HG03575 (cell line): Measurements from ENCODE around the gene SP7.
"Not testable (repeated sequence)": the region's sequence is repeated elsewhere in the genome, so short reads cannot be mapped to it uniquely, and the experiment has no call there.

Experiments
- ATAC-seq: cut with Tn5 transposase; IDR thresholded peaks from one replicate; pipeline ENCODE4 v1.9.1; 2021; ENCODE audit not compliant: unreplicated experiment, insufficient number of reproducible peaks, low FRiP score; ENCODE audit errors: extremely low read depth

SP7 gene

DNA sequence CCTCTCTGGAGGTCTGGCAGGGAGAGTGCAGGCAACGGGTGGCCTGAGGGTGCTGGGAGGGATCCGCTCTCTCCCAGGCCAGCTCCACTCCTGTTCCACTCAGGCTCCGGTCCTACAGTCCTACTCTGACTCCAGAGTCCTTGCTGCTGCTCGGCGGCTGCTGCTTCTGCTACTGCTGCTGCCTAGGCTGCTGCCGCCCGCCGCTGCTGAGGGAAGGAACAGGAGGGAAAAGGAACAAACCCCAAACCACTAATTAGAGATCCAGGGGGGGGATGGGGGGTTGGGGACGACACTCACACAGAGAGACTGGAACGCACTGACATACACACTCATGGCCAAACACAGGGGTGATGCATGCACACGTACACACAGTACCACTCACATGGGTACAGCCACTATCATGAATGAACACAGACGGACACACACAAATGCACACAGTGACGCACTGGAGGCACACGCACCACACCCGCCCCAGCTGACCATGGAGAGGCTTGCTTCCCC lies at the start of gene SP7:
SP7 (minus strand) TSS at position 174 of the 501 bp plus-strand sequence. CDS start 708 bp downstream, outside the sequence.
- no peak for ATAC-seq

DNA sequence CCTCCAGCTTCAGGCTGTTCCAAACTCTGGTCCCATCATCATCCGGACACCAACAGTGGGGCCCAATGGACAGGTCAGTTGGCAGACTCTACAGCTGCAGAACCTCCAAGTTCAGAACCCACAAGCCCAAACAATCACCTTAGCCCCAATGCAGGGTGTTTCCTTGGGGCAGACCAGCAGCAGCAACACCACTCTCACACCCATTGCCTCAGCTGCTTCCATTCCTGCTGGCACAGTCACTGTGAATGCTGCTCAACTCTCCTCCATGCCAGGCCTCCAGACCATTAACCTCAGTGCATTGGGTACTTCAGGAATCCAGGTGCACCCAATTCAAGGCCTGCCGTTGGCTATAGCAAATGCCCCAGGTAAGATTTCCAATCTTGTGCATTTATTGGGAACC lies 47.1 kb upstream of the SP7 start:
- no peak for ATAC-seq

DNA sequence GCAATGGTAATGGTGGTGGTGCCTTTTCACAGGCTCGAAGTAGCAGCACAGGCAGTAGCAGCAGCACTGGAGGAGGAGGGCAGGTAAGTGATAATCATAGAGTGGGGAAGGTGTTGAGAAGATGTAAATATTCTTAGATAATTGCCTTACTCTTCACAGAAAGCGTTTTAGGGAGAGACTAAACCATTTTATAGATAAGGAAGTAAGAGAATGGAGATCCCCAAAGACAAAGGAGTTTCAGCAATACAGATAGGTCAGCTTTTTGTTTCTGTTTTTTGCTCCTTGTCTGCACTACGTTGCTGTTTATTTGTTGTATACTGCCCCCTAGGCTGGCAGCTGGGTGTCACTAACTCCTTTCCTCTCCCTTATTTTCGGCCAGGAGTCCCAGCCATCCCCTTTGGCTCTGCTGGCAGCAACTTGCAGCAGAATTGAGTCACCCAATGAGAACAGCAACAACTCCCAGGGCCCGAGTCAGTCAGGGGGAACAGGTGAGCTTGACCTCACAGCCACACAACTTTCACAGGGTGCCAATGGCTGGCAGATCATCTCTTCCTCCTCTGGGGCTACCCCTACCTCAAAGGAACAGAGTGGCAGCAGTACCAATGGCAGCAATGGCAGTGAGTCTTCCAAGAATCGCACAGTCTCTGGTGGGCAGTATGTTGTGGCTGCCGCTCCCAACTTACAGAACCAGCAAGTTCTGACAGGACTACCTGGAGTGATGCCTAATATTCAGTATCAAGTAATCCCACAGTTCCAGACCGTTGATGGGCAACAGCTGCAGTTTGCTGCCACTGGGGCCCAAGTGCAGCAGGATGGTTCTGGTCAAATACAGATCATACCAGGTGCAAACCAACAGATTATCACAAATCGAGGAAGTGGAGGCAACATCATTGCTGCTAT lies 45.8 kb upstream of the SP7 start:
- ATAC-seq = no peak

DNA sequence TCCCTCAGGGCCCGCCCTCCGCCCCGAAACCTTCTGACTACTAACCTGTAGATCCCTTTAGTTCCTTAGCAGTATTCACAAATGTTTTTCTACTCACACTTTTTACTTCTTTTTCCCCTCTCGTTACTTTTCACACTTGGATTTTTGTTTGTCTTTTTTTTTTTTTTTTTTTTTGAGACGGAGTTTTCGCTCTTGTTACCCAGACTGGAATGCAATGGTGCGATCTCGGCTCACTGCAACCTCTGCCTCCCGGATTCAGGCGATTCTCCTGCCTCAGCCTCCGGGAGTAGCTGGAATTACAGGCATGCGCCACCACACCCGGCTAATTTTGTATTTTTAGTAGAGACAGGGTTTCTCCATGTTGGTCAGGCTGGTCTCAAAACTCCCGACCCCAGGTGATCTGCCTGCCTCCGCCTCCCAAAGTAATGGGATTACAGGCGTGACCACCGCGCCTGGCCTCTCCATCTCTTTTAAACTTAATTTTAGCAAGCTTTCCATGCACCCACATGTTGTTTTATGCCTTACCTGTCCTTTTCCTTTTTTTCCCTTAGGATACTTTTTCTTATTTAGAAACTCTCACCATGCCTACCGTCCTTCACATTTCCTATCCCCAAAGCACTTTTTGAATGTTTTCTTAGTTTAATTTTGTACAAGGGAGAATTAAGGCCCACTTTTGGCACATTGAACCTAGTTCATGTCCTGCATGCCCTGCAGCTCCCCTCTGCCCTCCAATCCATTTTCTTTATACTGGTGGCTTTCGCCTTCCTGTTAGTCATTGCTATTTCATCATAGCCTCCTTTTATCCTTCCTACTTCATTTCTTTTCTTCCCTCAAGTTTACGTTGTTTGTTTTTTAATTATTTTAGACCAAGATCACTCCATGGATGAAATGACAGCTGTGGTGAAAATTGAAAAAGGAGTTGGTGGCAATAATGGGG lies 44.9 kb upstream of the SP7 start:
- no peak for ATAC-seq

- no peak for ATAC-seq
Observed at GRCh38 chr12:53380104-53380793, 44.1 kb upstream of the SP7 start, which contains the start of gene SP1. Gene SP1, plus strand, starts transcription at chr12:53380176. Its CDS starts 116 bp downstream, at chr12:53380292.

DNA sequence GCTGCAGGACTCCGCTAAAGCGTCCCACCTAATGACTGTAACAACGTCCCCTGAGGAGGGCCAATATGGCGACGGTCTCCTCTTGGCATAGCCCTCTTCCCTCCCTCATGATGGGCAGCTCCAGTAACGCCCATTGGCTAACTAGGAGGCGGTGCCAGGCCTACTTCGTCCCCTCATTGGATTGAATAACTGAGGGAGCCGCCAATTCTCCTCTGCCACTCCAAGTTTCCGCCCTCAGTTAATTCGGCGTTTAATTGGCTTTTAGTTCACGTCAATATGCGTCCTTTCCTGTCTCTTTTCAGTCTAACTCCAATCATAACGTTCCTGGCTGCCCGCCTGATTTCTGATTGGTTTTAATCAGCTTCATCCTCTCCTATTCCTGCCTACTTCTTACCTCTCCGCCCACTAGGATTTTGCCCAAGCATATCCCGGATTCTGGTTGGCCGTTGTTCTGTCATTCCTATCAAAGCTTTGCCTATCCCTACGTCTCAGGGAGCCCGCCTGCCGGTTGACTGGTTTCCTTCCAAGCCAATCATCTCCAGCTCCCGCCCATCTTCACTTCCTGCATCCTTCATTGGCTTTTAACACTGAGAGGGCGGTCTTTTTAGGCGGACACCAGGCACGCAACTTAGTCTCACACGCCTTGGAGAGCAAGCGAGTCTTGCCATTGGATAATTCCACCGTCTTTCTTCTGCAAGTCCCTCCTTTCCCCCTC lies 43.4 kb upstream of the SP7 start:
- ATAC-seq = peak; percentile 59

DNA sequence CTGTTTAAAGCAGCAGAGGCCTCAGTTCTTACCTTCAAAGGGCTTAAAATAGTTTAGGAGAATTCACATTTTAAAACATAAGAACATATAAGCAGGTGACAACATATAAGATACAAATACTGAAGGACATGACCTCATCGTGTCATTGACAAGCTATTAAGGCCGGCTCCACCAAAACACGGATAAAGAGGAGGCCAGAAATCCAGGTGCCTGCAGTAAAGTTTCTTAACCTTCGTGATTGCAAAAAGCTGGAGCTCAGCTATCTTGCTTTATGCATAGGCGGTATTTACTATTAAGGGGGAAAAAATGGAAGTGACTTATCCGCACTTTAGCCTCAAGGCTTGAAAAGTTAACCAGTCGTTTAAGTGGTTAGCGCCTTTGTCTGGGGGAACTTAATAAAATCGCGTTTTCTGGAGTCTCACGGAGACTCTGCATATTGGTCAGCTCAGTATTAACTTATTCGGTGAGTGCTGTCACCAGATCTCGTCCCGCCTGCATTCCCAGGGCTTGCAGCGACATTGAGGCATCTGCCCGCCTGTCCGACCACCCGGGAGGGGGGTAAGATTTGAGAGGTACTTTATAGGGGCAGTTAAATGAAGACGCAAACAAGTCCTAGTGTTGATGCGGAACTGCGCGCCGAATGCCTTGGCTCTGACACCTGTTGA lies 42.7 kb upstream of the SP7 start:
- ATAC-seq = no peak

DNA sequence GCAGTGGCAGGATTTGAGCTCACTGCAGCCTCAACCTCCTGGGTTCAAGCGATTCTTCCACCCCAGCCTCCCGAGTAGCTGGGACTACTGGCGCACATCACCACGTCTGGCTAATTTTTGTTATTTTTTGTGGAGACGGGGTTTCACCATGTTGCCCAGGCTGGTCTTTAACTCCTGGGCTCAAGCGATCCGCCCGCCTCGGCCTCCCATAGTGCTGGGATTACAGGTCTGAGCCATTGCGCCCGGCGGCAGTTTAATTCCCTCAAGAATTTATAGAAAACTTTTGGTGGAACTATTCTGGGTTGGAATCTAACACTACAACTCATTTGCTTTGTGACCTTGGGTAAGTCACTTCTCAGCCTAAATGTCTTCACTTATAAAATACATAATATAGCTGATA lies 42.1 kb upstream of the SP7 start:
- ATAC-seq = no peak

DNA sequence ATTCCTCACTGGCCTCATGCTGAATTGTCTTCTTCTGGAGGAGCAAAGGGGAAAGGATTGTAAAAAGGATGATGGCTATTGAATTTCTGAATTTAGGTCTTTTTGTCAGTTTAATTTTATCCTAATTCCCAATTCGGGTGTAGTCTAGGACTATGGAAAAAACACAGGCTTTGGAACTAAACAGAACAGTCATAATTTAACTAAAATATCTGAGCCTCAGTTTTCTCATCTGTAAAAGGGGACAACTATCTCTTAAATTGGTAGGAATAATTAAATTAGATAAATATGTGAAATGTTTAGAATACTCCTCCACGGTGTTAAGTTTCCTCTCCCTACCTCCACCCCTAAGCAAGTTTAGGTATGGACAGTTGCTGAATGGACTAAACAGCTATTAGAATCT lies 40.6 kb upstream of the SP7 start:
- no peak for ATAC-seq

DNA sequence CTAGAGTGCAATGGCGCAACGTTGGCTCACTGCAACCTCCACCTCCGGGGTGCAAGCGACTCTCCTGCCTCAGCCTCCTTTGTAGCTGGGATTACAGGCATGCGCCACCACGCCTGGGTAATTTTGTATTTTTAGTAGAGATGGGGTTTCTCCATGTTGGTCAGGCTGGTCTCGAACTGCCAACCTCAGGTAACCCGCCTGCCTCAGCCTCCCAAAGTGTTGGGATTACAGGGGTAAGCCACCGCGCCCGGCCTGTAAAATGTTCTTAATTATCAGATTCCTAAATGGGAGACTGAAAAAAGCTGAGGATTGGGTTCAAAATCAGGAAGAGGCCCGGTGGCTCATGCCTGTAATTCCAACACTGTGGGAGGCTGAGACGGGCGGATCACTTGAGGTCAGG lies 38.1 kb upstream of the SP7 start:
- not testable (repeated sequence) for ATAC-seq

DNA sequence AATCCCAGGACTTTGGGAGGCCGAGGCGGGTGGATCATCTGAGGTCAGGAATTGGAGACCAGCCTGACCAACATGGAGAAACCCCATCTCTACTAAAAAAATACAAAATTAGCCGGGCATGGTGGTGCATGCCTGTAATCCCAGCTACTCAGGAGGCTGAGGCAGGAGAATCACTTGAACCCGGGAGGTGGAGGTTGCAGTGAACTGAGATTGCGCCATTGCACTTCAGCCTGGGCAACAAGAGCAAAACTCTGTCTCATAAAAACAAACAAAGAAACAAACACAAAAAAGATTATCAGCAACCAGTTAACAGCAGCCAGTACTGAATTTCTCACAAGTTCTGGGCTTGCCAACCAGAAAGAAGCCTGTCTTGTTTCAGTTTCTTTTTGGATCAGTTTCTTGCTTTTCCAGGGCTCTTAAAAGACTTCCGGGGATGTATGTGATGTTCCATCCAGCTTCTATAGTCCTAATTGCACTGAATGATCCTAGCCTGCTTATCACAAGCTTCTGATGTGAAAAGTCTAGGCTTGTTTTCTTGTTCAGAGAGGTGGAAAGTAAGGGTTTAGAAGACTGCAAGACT lies 37.5 kb upstream of the SP7 start:
- not testable (repeated sequence) for ATAC-seq

DNA sequence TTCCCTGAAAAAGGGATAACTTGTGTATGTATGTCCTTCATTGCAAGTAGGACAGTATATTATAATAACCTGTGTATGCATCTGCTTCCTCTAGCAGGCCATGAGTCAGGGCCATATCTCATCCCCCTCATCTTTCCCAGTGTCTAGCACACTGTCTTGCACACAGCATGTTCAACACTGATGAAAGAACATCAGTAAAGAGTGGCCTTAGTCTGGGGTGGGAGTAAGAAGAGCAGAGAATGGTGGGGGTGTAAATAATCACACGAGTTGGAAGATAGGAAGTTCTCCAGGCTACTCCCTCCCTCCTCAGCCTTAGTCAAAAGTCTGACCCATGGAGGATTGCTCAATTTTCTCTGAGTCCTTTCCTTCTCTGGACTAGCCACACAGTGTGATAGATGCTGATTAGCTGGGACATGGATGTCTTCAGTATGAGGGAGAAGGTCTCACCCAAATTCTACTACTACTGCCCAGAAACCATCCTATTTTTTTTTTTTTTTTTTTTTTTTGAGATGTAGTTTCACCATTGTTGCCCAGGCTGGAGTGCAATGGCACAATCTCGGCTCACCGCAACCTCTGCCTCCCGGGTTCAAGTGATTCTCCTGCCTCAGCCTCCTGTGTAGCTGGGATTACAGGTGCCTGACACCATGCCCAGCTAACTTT lies 29.2 kb upstream of the SP7 start:
- no peak for ATAC-seq

- ATAC-seq = not testable (repeated sequence)
Observed at GRCh38 chr12:53361638-53362037, 25.5 kb upstream of the SP7 start.

GRCh38 chr12:53358836-53359419 lies 22.8 kb upstream of the SP7 start:
- no peak for ATAC-seq

DNA sequence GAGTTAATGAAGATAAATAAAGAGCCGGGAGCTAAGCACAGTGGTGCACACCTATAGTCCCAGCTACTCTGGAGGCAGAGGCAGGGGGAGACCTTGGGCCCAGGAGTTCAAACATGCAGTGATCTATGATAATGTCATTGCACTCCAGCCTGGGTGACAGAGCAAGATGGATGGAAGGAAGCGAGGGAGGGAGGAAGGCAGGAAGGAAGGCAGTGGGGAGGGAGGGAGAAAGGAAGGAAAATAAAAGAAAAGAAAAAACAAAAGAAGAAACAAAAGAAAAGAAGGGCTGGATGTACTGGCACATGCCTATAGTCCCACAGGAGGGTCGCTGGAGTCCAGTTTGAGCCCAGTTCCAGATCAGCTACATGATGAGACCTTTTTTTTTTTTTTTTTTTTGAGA lies 19.0 kb upstream of the SP7 start:
- ATAC-seq = no peak

GRCh38 chr12:53353257-53353655 lies 17.1 kb upstream of the SP7 start:
- no peak for ATAC-seq
